Gastroesophageal sphincter (tissue), 4 donors: Measurements from ENCODE around the gene DAG1. TPM values are rescaled to one million over a fixed set of nuclear protein-coding genes. Genes with fewer than 3 reads are reported as not detected.
A peak's percentile ranks its signal among the peaks of the same experiment; 100 is the strongest.

Experiments
- ATAC-seq: fragments of 150-250 bp; one replicate; pipeline ENCODE4 v1.9.1; 2016; ENCODE audit warnings: mild to moderate bottlenecking, moderate library complexity
- H3K27ac ChIP-seq, 4 donors: fragments of 200-600 bp; sonication (generic) in 3 of 4; 1 replicate in 3 of 4; 2 replicates in 1 of 4; pipeline ENCODE4 v1.5.1; 2016 to 2019
- H3K27me3 ChIP-seq: fragments of 200-600 bp; sonication (generic); one replicate; pipeline ENCODE4 v1.5.1; 2019
- H3K36me3 ChIP-seq, 2 donors: fragments of 200-600 bp; sonication (generic); one replicate each; pipeline ENCODE4 v1.5.1; 2019; ENCODE audit warnings: control low read depth in 1 of 2
- H3K4me1 ChIP-seq, 3 donors: fragments of 200-600 bp; sonication (generic); 1 replicate in 2 of 3; 2 replicates in 1 of 3; pipeline ENCODE4 v1.5.1; 2016 to 2019; ENCODE audit warnings: control low read depth in 2 of 3
- H3K4me3 ChIP-seq, 2 donors: fragments of 200-600 bp; sonication (generic); one replicate each; pipeline ENCODE4 v1.5.1; 2019; ENCODE audit warnings: mild to moderate bottlenecking in 1 of 2, moderate library complexity in 1 of 2
- H3K9me3 ChIP-seq, 3 donors: fragments of 200-600 bp; sonication (generic); one replicate each; pipeline ENCODE4 v1.5.1; 2017 to 2019; ENCODE audit warnings: control low read depth in 2 of 3
- EP300 ChIP-seq: sonication (generic); formaldehyde crosslinking; IDR thresholded peaks from one replicate; pipeline ENCODE4 v1.6.1; 2017; ENCODE audit warnings: antibody characterized with exemption, mild to moderate bottlenecking
- POLR2A ChIP-seq, 2 donors: fragments of 450-650 bp; IDR thresholded peaks; one replicate each; pipeline ENCODE4 v1.6.1; 2017; ENCODE audit warnings: antibody characterized with exemption in 2 of 2, mild to moderate bottlenecking in 2 of 2, moderate library complexity in 1 of 2
- POLR2AphosphoS5 ChIP-seq: sonication (generic); formaldehyde crosslinking; IDR thresholded peaks from one replicate; pipeline ENCODE4 v1.6.1; 2017; ENCODE audit warnings: antibody characterized with exemption
- WGBS, 2 donors: methylation state at CpG; one replicate each; pipeline ENCODE4 v1.1.5; 2018; ENCODE audit warnings: low coverage in 1 of 2; 5-methylcytosine and 5-hydroxymethylcytosine counted together
- total RNA-seq, 4 donors: library from RNA; depleted of rRNA; stranded (reverse); fragments of >200 nt; gene quantifications; one replicate each; pipeline ENCODE4 v1.1.0, GENCODE V29; 2016
- TF ChIP-seq, protein P1 (sequence below), 4 experiments: fragments of 200-600 bp in 2 of 4; fragments of 450-650 bp in 2 of 4; sonication (generic) in 1 of 4; IDR thresholded peaks; one replicate each; pipeline ENCODE4 v1.5.1; 2017 to 2019; ENCODE audit warnings: antibody characterized with exemption in 4 of 4, mild to moderate bottlenecking in 2 of 4, moderate library complexity in 2 of 4

Gene DAG1
- total RNA-seq, 4 donors from 2014 or later, result 74.2 to 195 (median 123) TPM

DNA sequence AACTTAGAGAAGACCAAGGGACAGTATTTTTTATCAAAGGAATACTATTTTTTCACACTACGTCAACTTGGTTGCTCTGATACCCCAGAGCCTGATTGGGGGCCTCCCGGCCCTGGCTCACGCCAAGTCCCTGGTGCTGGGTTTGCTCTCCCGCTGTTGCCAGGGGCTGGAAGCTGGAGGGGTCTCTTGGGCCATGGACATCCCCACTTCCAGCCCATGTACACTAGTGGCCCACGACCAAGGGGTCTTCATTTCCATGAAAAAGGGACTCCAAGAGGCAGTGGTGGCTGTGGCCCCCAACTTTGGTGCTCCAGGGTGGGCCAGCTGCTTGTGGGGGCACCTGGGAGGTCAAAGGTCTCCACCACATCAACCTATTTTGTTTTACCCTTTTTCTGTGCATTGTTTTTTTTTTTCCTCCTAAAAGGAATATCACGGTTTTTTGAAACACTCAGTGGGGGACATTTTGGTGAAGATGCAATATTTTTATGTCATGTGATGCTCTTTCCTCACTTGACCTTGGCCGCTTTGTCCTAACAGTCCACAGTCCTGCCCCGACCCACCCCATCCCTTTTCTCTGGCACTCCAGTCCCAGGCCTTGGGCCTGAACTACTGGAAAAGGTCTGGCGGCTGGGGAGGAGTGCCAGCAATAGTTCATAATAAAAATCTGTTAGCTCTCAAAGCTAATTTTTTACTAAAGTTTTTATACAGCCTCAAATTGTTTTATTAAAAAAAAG is 63.9 kb downstream of the DAG1 start:
- Histone ChIP-seq H3K27me3 (no peaks in the 10 kb centered on the region), H3K4me1 (peaks cover 0 to 37% (median 9%) of the 10 kb centered on the region in 3 donors), H3K4me3 (no peak overlapping the region), H3K36me3 (peaks cover 0 to 35% of the 10 kb centered on the region in 2 donors), H3K9me3 (no peaks in the 10 kb centered on the region), H3K27ac (peak overlapping the region in 2 of 4 donors; percentile 48 to 71)
- WGBS, 2 donors, result 52 to 60% methylated on average over 3 to 4 of the region's 9 CpGs
- ATAC-seq, result peak; percentile 48
- TF ChIP-seq EP300 (no peak), POLR2AphosphoS5 (no peak), POLR2A (IDR thresholded peaks at IDR 0.05) (no peak)
- TF ChIP-seq, protein P1, sequence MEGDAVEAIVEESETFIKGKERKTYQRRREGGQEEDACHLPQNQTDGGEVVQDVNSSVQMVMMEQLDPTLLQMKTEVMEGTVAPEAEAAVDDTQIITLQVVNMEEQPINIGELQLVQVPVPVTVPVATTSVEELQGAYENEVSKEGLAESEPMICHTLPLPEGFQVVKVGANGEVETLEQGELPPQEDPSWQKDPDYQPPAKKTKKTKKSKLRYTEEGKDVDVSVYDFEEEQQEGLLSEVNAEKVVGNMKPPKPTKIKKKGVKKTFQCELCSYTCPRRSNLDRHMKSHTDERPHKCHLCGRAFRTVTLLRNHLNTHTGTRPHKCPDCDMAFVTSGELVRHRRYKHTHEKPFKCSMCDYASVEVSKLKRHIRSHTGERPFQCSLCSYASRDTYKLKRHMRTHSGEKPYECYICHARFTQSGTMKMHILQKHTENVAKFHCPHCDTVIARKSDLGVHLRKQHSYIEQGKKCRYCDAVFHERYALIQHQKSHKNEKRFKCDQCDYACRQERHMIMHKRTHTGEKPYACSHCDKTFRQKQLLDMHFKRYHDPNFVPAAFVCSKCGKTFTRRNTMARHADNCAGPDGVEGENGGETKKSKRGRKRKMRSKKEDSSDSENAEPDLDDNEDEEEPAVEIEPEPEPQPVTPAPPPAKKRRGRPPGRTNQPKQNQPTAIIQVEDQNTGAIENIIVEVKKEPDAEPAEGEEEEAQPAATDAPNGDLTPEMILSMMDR (IDR thresholded peaks at IDR 0.05), result no peak

DNA sequence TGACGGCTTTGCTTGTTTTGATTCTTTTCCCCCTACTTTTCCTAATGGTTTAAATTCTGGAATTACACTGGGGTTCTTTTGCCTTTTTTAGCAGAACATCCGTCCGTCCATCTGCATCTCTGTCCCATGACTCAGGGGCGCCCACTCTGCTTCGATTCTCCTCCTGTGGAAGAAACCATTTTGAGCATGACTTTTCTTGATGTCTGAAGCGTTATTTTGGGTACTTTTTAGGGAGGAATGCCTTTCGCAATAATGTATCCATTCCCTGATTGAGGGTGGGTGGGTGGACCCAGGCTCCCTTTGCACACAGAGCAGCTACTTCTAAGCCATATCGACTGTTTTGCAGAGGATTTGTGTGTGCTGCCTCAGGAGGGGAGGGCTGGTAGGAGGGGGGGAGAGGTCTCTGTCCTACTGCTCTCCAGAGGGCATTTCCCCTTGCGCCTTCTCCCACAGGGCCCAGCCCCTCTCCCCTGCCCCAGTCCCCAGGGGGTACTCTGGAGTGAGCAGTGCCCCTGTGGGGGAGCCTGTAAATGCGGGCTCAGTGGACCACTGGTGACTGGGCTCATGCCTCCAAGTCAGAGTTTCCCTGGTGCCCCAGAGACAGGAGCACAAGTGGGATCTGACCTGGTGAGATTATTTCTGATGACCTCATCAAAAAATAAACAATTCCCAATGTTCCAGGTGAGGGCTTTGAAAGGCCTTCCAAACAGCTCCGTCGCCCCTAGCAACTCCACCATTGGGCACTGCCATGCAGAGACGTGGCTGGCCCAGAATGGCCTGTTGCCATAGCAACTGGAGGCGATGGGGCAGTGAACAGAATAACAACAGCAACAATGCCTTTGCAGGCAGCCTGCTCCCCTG is 64.7 kb downstream of the DAG1 start:
- Histone ChIP-seq H3K36me3 (peaks cover 0 to 35% of the 10 kb centered on the region in 2 donors), H3K27me3 (no peaks in the 10 kb centered on the region), H3K9me3 (no peaks in the 10 kb centered on the region), H3K27ac (peak overlapping the region in 3 of 4 donors; percentile 67 to 71 (median 71)), H3K4me1 (peaks cover 0 to 42% (median 9%) of the 10 kb centered on the region in 3 donors), H3K4me3 (no peak overlapping the region)
- TF ChIP-seq POLR2AphosphoS5 (no peak), EP300 (no peak)
- no peak for ATAC-seq
- WGBS, 2 donors, result 34 to 57% methylated on average over 5 to 11 of the region's 14 CpGs

DNA sequence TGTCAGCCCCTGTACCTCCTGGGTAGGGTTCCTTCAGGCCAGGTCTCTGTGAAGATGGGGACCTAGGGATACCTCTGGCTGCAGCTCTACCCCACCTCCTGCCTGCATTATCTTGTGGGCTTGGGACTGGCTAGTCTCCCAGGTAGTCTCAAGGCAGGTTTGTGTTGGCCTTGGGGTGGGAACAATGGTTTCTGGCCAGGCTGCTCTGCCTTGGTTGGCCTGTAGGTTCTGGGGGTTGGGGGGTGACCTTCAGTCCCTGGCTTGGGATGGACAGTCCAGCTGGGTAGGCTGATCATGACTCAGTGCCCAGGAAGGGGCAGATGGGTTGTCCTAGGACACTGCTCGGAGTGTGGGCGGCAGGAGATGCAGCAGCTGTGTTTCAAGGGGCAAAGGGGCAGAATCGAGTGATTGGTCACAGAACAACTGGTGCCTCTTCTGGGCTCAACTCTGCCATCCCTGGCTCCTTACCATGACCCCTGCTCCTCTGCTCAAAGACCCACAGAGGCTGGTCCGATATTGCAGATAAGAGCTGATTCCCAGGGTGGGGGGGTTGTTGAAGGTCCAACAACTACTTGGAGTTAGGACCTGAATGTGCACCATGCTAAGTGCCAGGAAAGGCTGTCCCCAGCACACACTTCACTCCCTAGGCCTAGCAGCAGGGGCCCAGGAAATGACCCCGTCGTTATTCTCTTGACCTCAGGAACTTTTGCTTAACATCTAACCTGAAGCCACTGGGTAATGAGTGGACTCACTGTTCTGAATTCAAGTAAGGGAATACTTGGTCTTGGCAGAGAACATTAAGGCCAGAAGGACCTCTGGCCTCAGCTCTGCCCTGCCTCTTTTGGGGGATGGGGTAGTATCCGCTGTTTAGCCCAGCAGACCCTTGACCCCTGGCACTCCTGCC is 66.2 kb downstream of the DAG1 start:
- WGBS, 2 donors, result 40 to 74% methylated on average over 1 to 3 of the region's 7 CpGs
- H3K27me3 ChIP-seq, result no peaks in the 10 kb centered on the region
- H3K4me1 ChIP-seq, result peaks cover 0 to 52% (median 14%) of the 10 kb centered on the region in 3 donors
- H3K9me3 ChIP-seq, result no peaks in the 10 kb centered on the region
- no peak overlapping the region for H3K4me3 ChIP-seq
- TF ChIP-seq, protein P1 (IDR thresholded peaks at IDR 0.05), result no peak
- TF ChIP-seq POLR2A (IDR thresholded peaks at IDR 0.05), result no peak
- no peak for TF ChIP-seq POLR2AphosphoS5
- no peak for TF ChIP-seq EP300
- H3K27ac ChIP-seq, result peak overlapping the region in 3 of 4 donors; percentile 27 to 71 (median 71)
- no peak for ATAC-seq
- peaks cover 0 to 27% of the 10 kb centered on the region in 2 donors for H3K36me3 ChIP-seq

DNA sequence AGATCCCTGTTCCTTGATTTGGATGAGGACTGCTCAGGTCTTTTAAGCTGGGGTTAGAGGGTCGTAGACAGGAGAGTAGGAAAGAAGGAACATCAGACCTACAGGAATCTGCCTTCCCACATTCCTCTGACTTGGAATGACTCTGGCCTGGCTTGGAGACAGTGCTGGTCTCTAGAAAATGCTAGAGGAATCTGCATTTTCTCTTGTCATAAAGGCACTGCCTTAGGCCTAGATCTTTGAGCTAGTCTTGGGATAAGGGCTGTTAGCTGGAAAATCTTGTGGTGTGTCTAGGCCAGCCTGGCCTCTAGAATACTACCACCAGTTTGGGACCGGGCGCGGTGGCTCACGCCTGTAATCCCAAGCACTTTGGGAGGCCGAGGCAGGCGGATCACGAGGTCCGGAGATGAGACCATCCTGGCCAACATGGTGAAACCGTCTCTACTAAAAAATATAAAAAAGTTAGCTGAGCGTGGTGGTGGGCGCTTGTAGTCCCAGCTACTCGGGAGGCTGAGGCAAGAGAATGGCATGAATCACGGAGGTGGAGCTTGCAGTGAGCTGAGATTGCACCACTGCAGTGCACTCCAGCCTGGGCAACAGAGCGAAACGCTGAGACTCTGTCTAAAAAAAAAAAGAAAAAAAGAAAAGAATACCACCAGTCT is 66.9 kb downstream of the DAG1 start:
- peaks cover 0 to 52% (median 14%) of the 10 kb centered on the region in 3 donors for H3K4me1 ChIP-seq
- H3K4me3 ChIP-seq, result no peak overlapping the region
- no peak for TF ChIP-seq POLR2AphosphoS5
- TF ChIP-seq POLR2A (IDR thresholded peaks at IDR 0.05), result no peak
- no peak for TF ChIP-seq EP300
- TF ChIP-seq, protein P1 (IDR thresholded peaks at IDR 0.05), result no peak
- ATAC-seq, result no peak
- H3K9me3 ChIP-seq, result no peaks in the 10 kb centered on the region
- H3K36me3 ChIP-seq, result peaks cover 0 to 20% of the 10 kb centered on the region in 2 donors
- 47 to 71% methylated on average over 2 to 9 of the region's 16 CpGs for whole genome bisulfite sequencing, 2 donors
- H3K27ac ChIP-seq, result peak overlapping the region in 2 of 4 donors; percentile 71
- H3K27me3 ChIP-seq, result no peaks in the 10 kb centered on the region
